H1 (cell line): ENCODE results near the gene SCAMP2. TPM values are rescaled to one million over a fixed set of nuclear protein-coding genes. Genes with fewer than 3 reads are reported as not detected.

Source experiments
- CREB1 ChIP-seq: IDR thresholded peaks from 2 replicates; pipeline ENCODE4 v1.6.1; 2012; ENCODE audit warnings: inconsistent platforms
- MAFK ChIP-seq: IDR thresholded peaks from 2 replicates; pipeline ENCODE4 v1.6.1; 2012; ENCODE audit warnings: low read depth, mild to moderate bottlenecking, improper control_type of control experiment, low read length
- POLR2A ChIP-seq, 2 experiments: IDR thresholded peaks; 1 replicate in 1 of 2; 2 replicates in 1 of 2; pipeline ENCODE4 v1.6.1; 2011; ENCODE audit warnings: low read depth in 2 of 2, low read length in 2 of 2, mild to moderate bottlenecking in 2 of 2; ENCODE audit errors: control extremely low read depth in 1 of 2
- SP4 ChIP-seq: IDR thresholded peaks from 2 replicates; pipeline ENCODE4 v1.6.1; 2012; ENCODE audit warnings: low read length, inconsistent platforms
- polyA plus RNA-seq, 7 experiments: library from polyadenylated mRNA; depleted of rRNA in 3 of 7; stranded (reverse) in 5 of 7; unstranded in 2 of 7; fragments of >200 nt in 5 of 7; fragments of 200-250 nt in 2 of 7; gene quantifications; 1 replicate in 5 of 7; 2 replicates in 1 of 7; 4 replicates in 1 of 7; pipeline versions ENCODE4 v1.2.1 to v1.2.3, GENCODE V29; 2011 to 2013; ENCODE audit warnings: missing spikeins in 2 of 7, mixed read lengths in 2 of 7
- total RNA-seq: library from RNA; stranded (reverse); fragmentation: NEBNext Ultra II Directional; extraction: Animal tissue kit (Norgen Biotek cat#: 25700); gene quantifications from 2 replicates; pipeline ENCODE4 v1.2.1, GENCODE V29; 2021
- TF ChIP-seq, protein P1 (sequence below): IDR thresholded peaks from 2 replicates; pipeline ENCODE4 v1.6.1; 2012; ENCODE audit warnings: low read length, inconsistent platforms
- TF ChIP-seq, protein P2 (sequence below): IDR thresholded peaks from 2 replicates; pipeline ENCODE4 v1.6.1; 2012; ENCODE audit warnings: inconsistent platforms

The SCAMP2 gene
- total and polyA plus RNA-seq, 2 of the 8 experiments (the other 6 are each of a cell fraction or from before 2014, with no cell fraction given): 41.7 to 131 TPM

- TF ChIP-seq, protein P1, sequence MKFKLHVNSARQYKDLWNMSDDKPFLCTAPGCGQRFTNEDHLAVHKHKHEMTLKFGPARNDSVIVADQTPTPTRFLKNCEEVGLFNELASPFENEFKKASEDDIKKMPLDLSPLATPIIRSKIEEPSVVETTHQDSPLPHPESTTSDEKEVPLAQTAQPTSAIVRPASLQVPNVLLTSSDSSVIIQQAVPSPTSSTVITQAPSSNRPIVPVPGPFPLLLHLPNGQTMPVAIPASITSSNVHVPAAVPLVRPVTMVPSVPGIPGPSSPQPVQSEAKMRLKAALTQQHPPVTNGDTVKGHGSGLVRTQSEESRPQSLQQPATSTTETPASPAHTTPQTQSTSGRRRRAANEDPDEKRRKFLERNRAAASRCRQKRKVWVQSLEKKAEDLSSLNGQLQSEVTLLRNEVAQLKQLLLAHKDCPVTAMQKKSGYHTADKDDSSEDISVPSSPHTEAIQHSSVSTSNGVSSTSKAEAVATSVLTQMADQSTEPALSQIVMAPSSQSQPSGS: no peak; the same call in 1 of the 2 replicates
- peak; percentile 84 for TF ChIP-seq CREB1
- TF ChIP-seq, protein P2, sequence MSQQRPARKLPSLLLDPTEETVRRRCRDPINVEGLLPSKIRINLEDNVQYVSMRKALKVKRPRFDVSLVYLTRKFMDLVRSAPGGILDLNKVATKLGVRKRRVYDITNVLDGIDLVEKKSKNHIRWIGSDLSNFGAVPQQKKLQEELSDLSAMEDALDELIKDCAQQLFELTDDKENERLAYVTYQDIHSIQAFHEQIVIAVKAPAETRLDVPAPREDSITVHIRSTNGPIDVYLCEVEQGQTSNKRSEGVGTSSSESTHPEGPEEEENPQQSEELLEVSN: peak; percentile 64; the same call in 1 of the 2 replicates
- no peak for TF ChIP-seq MAFK
- TF ChIP-seq POLR2A (IDR thresholded peaks at IDR 0.05; ENCODE audit: control extremely low read depth in 1 of 2, low read depth in 2 of 2, low read length in 2 of 2): peak; percentile 92 to 97
- peak; percentile 63; the same call in 1 of the 2 replicates for TF ChIP-seq SP4
These were observed 16.9 kb upstream of the SCAMP2 start, which contains the start of gene MPI (continued) for GRCh38 chr15:74889883-74890664.
